Muscle layer of duodenum (tissue), 2 donors: ENCODE results near the gene PHLPP2.

ENCODE experiments used
- H3K27ac ChIP-seq: one replicate; pipeline ENCODE4 v1.7.0; 2013; ENCODE audit warnings: mild to moderate bottlenecking, low read length
- H3K27me3 ChIP-seq: one replicate; pipeline ENCODE4 v1.7.0; 2013; ENCODE audit warnings: low read depth, mild to moderate bottlenecking, control low read depth, low read length
- H3K36me3 ChIP-seq, 2 donors: one replicate each; pipeline ENCODE4 v1.7.0; 2013; ENCODE audit warnings: low read length in 2 of 2, control low read depth in 1 of 2, mild to moderate bottlenecking in 1 of 2; ENCODE audit not compliant: insufficient read depth in 2 of 2, control insufficient read depth in 1 of 2
- H3K4me1 ChIP-seq, 2 donors: one replicate each; pipeline ENCODE4 v1.7.0; 2013; ENCODE audit warnings: low read length in 2 of 2, mild to moderate bottlenecking in 2 of 2, control low read depth in 1 of 2, moderate library complexity in 1 of 2; ENCODE audit not compliant: insufficient read depth in 2 of 2, control insufficient read depth in 1 of 2
- H3K4me3 ChIP-seq, 2 donors: one replicate each; pipeline ENCODE4 v1.7.0; 2013; ENCODE audit warnings: low read length in 2 of 2, low read depth in 1 of 2, mild to moderate bottlenecking in 1 of 2
- H3K9me3 ChIP-seq, 2 donors: one replicate each; pipeline ENCODE4 v1.7.0; 2013; ENCODE audit warnings: low read length in 2 of 2, control low read depth in 1 of 2, mild to moderate bottlenecking in 1 of 2; ENCODE audit not compliant: control insufficient read depth in 1 of 2
- donor health status: healthy.

PHLPP2 gene

DNA sequence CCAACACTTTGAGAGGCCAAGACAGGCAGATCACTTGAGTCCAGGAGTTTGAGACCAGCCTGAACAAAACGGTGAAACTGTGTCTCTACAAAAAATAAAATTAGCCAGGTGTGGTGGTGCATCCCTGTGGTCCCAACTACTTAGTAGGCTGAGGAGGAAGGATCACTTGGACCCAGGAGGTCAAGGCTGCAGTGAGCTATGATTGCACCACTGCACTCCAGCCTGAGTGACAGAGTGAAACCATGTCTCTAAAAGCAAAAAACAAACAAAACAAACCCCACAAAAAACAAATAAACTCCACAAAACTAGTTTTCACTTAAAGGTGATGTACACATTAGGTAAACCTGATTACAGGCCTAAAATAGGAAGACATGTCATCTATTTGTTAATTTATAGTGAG lies 58.2 kb downstream of the PHLPP2 start:
- Histone ChIP-seq H3K27me3 (no peaks in the 10 kb centered on the region), H3K27ac (no peak overlapping the region), H3K9me3 (no peaks in the 10 kb centered on the region), H3K4me1 (no peaks in the 10 kb centered on the region), H3K36me3 (peaks cover 25 to 73% of the 10 kb centered on the region in 2 donors), H3K4me3 (no peak overlapping the region)

DNA sequence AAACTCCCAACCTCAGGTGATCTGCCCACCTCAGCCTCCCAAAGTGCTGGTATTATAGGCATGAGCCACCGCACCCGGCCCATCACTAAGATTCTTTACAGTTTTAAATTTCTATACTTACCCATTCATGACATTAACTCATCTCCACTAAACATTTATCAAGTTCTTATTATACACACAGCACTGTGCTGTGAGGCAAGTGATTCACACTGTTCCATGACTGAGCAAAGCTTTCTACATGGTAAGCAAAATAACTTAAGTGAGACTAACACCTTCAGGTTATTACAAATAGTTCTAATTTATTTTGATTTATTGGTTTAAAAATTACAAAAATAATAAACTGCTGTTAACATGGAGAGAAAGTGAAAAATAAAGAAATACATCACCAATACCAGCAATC lies 65.0 kb downstream of the PHLPP2 start:
- no peaks in the 10 kb centered on the region for H3K4me1 ChIP-seq
- H3K27me3 ChIP-seq = no peaks in the 10 kb centered on the region
- no peaks in the 10 kb centered on the region for H3K9me3 ChIP-seq
- H3K27ac ChIP-seq = no peak overlapping the region
- H3K36me3 ChIP-seq = peaks cover 29 to 49% of the 10 kb centered on the region in 2 donors
- no peak overlapping the region for H3K4me3 ChIP-seq

DNA sequence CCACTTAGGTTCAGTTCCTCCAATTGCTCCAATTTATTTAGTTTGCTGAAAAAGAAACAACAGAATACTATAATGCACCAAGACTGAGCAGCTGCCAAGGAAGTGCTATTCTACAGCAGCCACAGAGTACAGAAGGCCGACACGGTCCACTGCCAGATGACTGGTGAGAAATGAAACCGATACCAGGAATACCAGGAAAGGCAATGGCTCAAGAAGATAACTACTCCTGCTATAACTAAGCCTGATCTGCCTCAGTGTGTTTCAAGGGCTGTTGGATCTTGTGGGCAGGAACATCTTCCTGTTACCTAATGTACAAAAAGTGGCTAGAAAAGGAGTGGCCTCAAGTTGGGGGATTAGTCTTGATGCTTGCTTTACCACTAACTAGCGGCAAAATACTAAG lies 65.7 kb downstream of the PHLPP2 start:
- Histone ChIP-seq H3K36me3 (peaks cover 29 to 46% of the 10 kb centered on the region in 2 donors), H3K4me3 (no peak overlapping the region), H3K4me1 (no peaks in the 10 kb centered on the region), H3K27me3 (no peaks in the 10 kb centered on the region), H3K9me3 (no peaks in the 10 kb centered on the region), H3K27ac (no peak overlapping the region)

DNA sequence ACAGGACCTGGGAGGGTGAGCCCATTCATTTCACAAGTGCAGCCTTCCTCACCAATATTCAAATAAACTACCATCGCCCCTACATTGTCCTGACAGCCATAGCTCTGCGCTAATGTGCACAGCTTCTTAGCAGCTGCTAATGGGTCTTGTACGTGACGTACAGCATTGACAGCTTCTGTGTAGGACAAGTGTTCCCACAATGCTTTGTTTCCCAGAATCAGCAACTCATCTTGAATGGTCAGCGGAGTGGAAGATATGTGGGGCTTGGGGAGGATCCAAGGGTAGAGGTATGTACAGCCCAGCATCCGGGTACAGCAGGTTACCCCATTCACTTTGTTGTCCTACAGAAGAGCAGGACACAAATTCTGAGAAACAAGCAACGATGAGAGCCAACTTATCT lies 74.8 kb downstream of the PHLPP2 start:
- Histone ChIP-seq H3K27ac (no peak overlapping the region), H3K4me1 (no peaks in the 10 kb centered on the region), H3K36me3 (peaks cover 24 to 55% of the 10 kb centered on the region in 2 donors)

DNA sequence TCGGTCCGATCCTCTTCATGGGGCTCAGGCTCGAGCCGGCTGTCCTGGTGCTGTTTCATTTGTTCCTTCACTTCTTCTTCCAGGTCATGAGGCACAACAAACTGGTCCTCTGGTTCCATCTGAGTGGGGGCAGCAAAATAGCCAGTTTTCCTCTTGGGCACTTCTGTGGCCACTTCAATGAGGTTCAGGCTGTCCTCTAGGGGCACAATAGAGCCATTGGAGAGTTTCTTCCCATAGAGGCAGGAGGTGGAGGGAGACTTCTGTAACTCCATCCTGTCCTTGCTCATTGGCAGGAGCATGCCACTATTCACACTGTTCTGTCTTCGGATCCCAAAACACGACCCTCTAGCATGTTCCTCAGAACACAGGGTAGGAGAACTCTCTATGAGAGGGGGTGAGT lies 75.6 kb downstream of the PHLPP2 start:
- no peak overlapping the region for H3K27ac ChIP-seq
- peaks cover 21 to 48% of the 10 kb centered on the region in 2 donors for H3K36me3 ChIP-seq

More for the DNA sequence above, 74.8 kb downstream of the PHLPP2 start:
- Histone ChIP-seq H3K9me3 (no peaks in the 10 kb centered on the region), H3K27me3 (no peaks in the 10 kb centered on the region), H3K4me3 (no peak overlapping the region)

DNA sequence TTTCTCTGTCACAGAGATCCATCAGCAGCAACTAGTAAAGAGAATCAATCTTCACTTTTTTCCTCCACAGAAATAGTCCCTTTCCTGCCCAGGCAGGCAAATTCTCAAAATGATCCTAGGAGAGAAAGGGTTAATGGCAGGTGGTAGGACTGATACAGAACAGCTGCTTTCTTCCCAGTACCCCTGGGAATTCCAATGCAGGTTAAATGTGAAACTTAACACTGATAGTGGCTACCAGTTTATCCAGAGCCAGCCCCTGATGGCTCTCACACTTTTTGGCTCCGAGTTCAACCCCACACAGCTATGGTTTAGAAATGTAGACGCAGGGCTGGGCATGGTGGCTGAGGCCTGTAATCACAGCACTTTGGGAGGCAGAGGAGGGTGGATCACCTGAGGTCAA lies 76.3 kb downstream of the PHLPP2 start:
- Histone ChIP-seq H3K9me3 (no peaks in the 10 kb centered on the region), H3K4me1 (no peaks in the 10 kb centered on the region), H3K4me3 (no peak overlapping the region), H3K27me3 (no peaks in the 10 kb centered on the region), H3K36me3 (peaks cover 17 to 43% of the 10 kb centered on the region in 2 donors), H3K27ac (no peak overlapping the region)

More for the DNA sequence above, 75.6 kb downstream of the PHLPP2 start:
- H3K9me3 ChIP-seq = no peaks in the 10 kb centered on the region
- H3K4me1 ChIP-seq = no peaks in the 10 kb centered on the region
- H3K27me3 ChIP-seq = no peaks in the 10 kb centered on the region
- H3K4me3 ChIP-seq = no peak overlapping the region

DNA sequence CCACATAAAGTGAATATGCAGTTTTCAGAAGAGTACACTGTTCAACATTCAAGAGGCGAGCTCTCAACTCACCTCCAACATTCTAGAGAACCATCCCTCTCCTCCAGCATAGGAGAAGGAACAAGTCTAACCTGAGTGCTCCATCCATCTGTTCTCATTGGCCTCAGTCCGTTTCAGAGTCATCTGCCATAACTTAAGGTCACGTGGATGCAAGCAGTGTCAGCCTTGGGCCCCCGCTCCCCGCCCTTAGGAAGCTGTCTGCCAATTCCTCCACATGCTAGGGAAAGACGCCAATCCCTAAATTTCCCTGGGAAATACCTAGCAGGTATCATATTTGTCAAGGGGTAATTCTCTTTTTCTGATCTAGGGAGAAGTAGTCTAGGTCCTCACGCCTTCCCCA lies 77.1 kb downstream of the PHLPP2 start:
- Histone ChIP-seq H3K27me3 (no peaks in the 10 kb centered on the region), H3K27ac (no peak overlapping the region), H3K4me3 (no peak overlapping the region), H3K4me1 (no peaks in the 10 kb centered on the region), H3K36me3 (peaks cover 13 to 35% of the 10 kb centered on the region in 2 donors), H3K9me3 (no peaks in the 10 kb centered on the region)

DNA sequence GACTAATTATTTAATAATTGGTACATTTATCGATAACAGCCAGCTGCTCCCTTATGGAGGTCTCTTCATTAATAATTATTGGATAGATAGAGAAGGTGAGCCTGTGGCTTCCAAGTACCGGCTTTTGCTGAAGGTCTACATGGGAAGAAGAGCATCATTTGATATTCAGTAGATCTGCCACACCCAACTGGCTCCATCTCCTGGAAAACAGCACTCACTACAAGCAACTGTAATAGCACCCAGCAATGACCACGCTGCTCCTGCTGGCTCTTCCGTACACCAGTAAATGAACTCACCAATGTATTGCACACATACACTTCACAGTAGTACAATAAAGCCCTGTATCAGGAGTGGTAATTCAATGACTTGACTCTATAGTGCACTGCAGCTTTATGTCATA lies 79.1 kb downstream of the PHLPP2 start:
- Histone ChIP-seq H3K9me3 (no peaks in the 10 kb centered on the region), H3K27me3 (no peaks in the 10 kb centered on the region), H3K27ac (no peak overlapping the region), H3K4me3 (no peak overlapping the region), H3K4me1 (no peaks in the 10 kb centered on the region), H3K36me3 (peaks cover 11 to 30% of the 10 kb centered on the region in 2 donors)

DNA sequence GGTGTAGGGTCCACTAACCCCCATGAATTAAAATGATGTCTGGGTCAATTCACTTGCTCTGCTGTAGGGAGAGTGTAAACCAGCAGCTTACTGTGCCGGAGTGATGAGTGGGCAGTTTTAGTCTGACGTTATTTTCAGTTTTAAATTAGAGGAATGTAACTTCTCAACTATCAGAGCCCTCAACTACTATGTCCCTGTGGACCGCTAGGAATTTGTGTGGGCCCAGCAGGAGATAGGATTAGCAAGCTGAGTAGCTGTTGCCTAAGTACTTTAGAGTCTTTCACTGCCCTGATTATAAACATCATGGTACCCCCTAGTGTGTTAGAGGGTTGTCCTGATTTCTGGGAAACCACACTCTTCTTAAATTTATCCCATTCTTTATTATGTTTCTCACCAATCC lies 87.1 kb downstream of the PHLPP2 start:
- peaks cover 0 to 4% of the 10 kb centered on the region in 2 donors for H3K36me3 ChIP-seq
- H3K4me1 ChIP-seq = no peaks in the 10 kb centered on the region
- H3K4me3 ChIP-seq = no peak overlapping the region
- H3K27me3 ChIP-seq = no peaks in the 10 kb centered on the region
- H3K27ac ChIP-seq = no peak overlapping the region
- H3K9me3 ChIP-seq = no peaks in the 10 kb centered on the region

DNA sequence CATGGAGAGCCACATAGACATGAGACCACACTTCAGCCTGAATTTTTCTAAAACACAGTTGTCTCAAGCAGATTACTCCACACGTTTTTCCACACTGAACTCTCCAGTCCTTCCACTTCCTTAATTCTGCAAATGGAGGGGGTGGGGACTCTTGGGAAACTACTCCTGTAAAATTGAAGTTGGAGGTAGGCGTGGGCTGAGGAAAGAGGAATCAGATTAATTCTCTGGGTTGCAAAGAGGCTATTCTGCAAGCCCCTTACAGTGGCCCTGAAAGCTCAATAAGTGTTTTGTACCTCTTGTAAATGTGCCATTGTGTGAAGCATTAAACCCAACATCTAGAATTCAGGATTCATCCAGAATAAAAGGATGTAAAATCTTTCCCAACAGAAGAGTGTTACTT lies 88.9 kb downstream of the PHLPP2 start:
- no peak overlapping the region for H3K4me3 ChIP-seq
- H3K27me3 ChIP-seq = no peaks in the 10 kb centered on the region
- H3K9me3 ChIP-seq = no peaks in the 10 kb centered on the region
- peaks cover 2 to 4% of the 10 kb centered on the region in 2 donors for H3K36me3 ChIP-seq
- H3K27ac ChIP-seq = no peak overlapping the region
- H3K4me1 ChIP-seq = no peaks in the 10 kb centered on the region

DNA sequence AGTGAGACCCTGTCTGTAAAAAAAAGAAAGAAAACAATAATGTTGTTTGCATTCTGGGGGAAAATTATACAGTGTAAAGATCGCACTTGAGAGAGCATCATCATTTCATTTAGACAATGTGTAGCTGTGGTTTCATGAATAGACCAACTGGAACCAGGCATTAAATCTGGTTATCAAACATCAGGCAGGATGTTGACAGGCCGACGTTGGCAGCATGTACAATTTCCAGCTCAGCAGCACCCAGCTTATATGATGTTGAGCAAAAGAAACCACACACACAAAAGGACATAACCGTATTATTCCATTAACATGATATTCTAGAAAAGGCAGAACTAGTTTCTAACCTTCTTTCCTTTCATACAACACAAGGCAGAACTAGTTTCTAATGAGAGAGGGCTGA lies 92.7 kb downstream of the PHLPP2 start:
- Histone ChIP-seq H3K36me3 (peaks cover 0 to 2% of the 10 kb centered on the region in 2 donors), H3K9me3 (no peaks in the 10 kb centered on the region)

DNA sequence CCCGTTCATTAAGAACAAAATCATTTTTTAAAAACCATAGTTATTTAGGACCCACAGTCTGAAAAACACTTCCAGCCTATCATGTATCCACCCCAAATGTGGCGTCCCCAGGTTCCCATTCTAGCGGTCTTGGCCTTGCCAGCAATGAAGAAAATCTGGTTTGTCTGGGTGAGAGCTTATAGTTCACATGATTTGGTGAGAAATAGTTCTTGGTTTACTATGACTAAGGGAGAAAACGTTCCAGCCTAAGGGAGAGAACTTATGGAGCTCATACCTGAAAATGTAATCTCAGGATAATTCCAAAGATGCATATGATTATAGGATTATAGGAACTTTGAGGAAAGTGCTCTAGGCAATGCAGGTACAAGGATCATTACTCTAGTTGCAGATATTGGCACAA lies 93.7 kb downstream of the PHLPP2 start:
- Histone ChIP-seq H3K27ac (no peak overlapping the region), H3K4me1 (peaks cover 0 to 12% of the 10 kb centered on the region in 2 donors), H3K4me3 (no peak overlapping the region), H3K27me3 (no peaks in the 10 kb centered on the region), H3K36me3 (peaks cover 0 to 2% of the 10 kb centered on the region in 2 donors), H3K9me3 (no peaks in the 10 kb centered on the region)

More for the DNA sequence above, 92.7 kb downstream of the PHLPP2 start:
- Histone ChIP-seq H3K4me3 (no peak overlapping the region), H3K4me1 (peaks cover 0 to 2% of the 10 kb centered on the region in 2 donors), H3K27ac (no peak overlapping the region), H3K27me3 (no peaks in the 10 kb centered on the region)
